HEK293 (cell line): ENCODE results near the gene RPL29.

Source experiments
- ATF2 ChIP-seq: fragments of 450-650 bp; formaldehyde crosslinking; IDR thresholded peaks from 2 replicates; pipeline ENCODE4 v1.5.1; 2016; ENCODE audit warnings: missing biosample characterization, missing genetic modification characterization, low read depth
- CTCF ChIP-seq: fragments of 450-650 bp; formaldehyde crosslinking; IDR thresholded peaks from 2 replicates; pipeline ENCODE4 v1.5.1; 2016; ENCODE audit warnings: missing biosample characterization, missing genetic modification characterization
- EGR2 ChIP-seq: fragments of 450-650 bp; formaldehyde crosslinking; IDR thresholded peaks from 2 replicates; pipeline ENCODE4 v1.5.1; 2016; ENCODE audit warnings: low read depth, missing biosample characterization, missing genetic modification characterization
- ELK4 ChIP-seq: IDR thresholded peaks from 2 replicates; pipeline ENCODE4 v1.6.1; 2011; ENCODE audit warnings: mild to moderate bottlenecking, low read depth, low read length, borderline replicate concordance
- KLF7 ChIP-seq: fragments of 450-650 bp; formaldehyde crosslinking; IDR thresholded peaks from 2 replicates; pipeline ENCODE4 v1.5.1; 2016; ENCODE audit warnings: missing biosample characterization, missing genetic modification characterization, borderline replicate concordance
- SCRT1 ChIP-seq: fragments of 450-650 bp; formaldehyde crosslinking; IDR thresholded peaks from 2 replicates; pipeline ENCODE4 v1.5.1; 2016; ENCODE audit warnings: missing biosample characterization, missing genetic modification characterization, borderline replicate concordance
- SP2 ChIP-seq: fragments of 450-650 bp; formaldehyde crosslinking; IDR thresholded peaks from 2 replicates; pipeline ENCODE4 v1.5.1; 2016; ENCODE audit warnings: missing biosample characterization, missing genetic modification characterization
- ZNF2 ChIP-seq: fragments of 450-650 bp; formaldehyde crosslinking; IDR thresholded peaks from 2 replicates; pipeline ENCODE4 v1.5.1; 2016; ENCODE audit warnings: missing biosample characterization, missing genetic modification characterization
- ZNF488 ChIP-seq: fragments of 450-650 bp; formaldehyde crosslinking; IDR thresholded peaks from 2 replicates; pipeline ENCODE4 v1.5.1; 2016; ENCODE audit warnings: missing biosample characterization, missing genetic modification characterization
- ZNF791 ChIP-seq: fragments of 450-650 bp; formaldehyde crosslinking; IDR thresholded peaks from 2 replicates; pipeline ENCODE4 v1.5.1; 2016; ENCODE audit warnings: missing biosample characterization, missing genetic modification characterization
- ZSCAN4 ChIP-seq: fragments of 450-650 bp; formaldehyde crosslinking; IDR thresholded peaks from 2 replicates; pipeline ENCODE4 v1.5.1; 2017; ENCODE audit warnings: missing biosample characterization, missing genetic modification characterization

- TF ChIP-seq ZNF2 (tag by site-specific recombination) (no peak), EGR2 (no peak), ZNF488 (tag by site-specific recombination) (no peak), KLF7 (tag by site-specific recombination) (no peak), SCRT1 (tag by site-specific recombination) (no peak), CTCF (tag by site-specific recombination) (no peak), ZNF791 (no peak), ATF2 (tag by site-specific recombination) (no peak), ZSCAN4 (tag by site-specific recombination) (no peak), ELK4 (no peak), SP2 (tag by site-specific recombination) (no peak)
These were observed 22.8 kb upstream of the RPL29 start for GRCh38 chr3:52018319-52019000.
